ENCODE data around the gene RPL22.

The RPL22 gene

DNA sequence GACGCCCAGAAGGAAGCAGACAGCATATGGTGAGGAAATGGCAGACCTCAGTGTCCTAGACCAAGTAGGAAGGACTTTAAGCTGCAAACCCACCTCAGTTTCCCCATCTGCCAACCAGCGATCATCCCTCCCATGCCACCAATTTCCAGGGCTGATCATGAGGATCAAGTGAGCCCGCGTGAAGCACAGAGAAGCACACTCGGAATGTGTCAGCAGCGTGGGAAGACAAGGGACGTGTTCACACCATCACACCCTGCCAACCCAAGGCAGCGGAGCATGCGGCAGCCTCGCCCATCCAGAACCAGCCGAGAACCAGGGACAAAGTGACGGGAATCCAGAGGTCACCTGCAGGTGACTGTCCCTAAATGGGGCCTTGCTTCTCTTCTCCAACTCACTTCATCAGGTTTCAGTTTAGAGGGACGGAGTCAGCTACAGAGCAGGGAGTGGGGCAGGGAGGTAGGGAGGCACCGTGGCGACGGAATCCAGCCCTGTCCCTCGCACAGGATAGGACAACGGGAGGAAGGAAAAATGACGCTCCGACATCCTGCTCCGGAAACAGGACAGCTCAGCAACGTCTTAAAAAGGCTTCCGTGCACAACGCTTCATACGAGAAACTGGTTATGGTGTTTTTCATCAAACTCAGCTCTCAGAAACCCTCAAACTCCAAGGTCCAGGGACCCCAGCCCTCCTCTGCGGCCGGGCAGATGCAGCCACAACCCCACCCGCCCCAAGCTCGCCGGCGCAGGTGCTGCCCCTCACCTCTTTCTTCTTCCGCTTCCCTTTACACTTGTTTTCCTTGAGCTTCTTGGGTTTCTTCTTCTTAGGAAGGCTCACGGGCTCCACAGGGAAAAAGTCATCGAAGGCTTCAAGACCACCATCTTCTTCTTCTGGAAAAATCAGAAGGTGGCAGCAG is 31.7 kb downstream of the RPL22 start:
- no peaks in the 10 kb centered on the region for H3K9me3 Mint-ChIP-seq
- peaks cover 20% of the 10 kb centered on the region for H3K27me3 Mint-ChIP-seq
- no peaks in the 10 kb centered on the region for H3K36me3 Mint-ChIP-seq (ENCODE audit: low read depth)
- intact Hi-C loops (cut with micrococcal nuclease), result no loop called here
- H3K4me1 Mint-ChIP-seq (ENCODE audit: low read depth), result peaks cover 6% of the 10 kb centered on the region
- no peak overlapping the region for H3K27ac Mint-ChIP-seq
- H3K4me3 Mint-ChIP-seq, result no peak overlapping the region

DNA sequence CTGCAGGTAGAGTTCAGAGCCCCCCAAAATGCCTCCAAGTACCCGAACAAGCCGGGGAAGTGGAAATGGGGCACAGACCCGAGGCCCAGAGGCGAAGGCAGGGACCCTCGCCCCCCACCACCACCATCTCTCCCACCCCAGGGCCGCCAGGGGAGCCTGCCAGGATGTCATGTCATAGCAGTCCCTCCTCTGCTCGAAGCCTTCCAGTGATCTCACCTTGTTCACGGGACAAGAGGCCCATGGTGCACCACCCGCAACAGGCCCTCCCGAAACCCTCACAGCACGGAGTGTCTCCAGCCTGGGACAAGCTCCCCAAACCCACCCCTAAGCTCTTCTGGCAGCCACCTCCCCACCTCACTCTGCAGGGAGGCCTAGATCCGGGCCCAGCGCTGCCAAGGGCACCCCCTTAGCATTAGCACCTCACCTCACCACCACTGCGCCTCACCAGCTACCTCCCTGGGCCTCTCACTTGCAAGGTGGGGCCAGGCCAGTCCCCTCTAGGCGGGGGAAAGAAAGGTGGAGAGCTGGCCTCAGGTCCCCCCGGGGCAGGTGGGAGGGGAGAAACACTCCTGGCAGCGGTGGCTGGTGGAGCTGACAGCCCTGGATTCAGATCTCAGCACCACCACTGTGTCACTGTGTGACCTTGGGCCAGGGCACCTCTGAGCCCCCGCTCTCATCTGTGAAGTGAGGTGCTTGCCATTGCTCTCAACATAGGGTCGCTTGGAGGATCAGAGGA is 32.6 kb downstream of the RPL22 start:
- Mint-ChIP-seq H3K27me3 (peaks cover 28% of the 10 kb centered on the region), H3K4me1 (ENCODE audit: low read depth) (peaks cover 6% of the 10 kb centered on the region), H3K9me3 (no peaks in the 10 kb centered on the region), H3K27ac (no peak overlapping the region), H3K36me3 (ENCODE audit: low read depth) (no peaks in the 10 kb centered on the region), H3K4me3 (no peak overlapping the region)
- intact Hi-C loops (cut with micrococcal nuclease), result no loop called here

DNA sequence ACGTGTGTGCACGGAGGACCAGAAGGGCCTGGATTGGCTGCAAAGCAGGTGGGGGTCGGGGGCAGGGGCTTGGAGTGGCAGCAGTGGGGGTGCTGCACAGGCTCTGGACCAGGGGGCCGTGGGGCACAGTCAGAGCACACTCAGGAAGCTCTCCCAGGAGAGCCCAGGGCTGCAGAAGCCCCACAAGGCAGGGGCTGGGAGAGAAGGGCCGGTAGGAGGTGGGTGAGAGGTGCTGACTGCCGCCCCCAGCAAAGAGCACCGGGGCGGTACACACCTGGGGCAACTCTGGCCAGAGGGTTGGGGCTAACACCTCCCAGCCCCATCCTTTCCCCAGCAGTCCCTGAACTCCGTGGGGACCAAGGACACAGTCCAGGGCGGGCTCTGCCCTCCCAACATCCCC is 33.2 kb downstream of the RPL22 start:
- Mint-ChIP-seq H3K9me3 (no peaks in the 10 kb centered on the region), H3K36me3 (ENCODE audit: low read depth) (no peaks in the 10 kb centered on the region), H3K27me3 (peaks cover 28% of the 10 kb centered on the region), H3K27ac (no peak overlapping the region), H3K4me1 (ENCODE audit: low read depth) (peaks cover 2% of the 10 kb centered on the region), H3K4me3 (no peak overlapping the region)
- intact Hi-C loops (cut with micrococcal nuclease), result no loop called here

DNA sequence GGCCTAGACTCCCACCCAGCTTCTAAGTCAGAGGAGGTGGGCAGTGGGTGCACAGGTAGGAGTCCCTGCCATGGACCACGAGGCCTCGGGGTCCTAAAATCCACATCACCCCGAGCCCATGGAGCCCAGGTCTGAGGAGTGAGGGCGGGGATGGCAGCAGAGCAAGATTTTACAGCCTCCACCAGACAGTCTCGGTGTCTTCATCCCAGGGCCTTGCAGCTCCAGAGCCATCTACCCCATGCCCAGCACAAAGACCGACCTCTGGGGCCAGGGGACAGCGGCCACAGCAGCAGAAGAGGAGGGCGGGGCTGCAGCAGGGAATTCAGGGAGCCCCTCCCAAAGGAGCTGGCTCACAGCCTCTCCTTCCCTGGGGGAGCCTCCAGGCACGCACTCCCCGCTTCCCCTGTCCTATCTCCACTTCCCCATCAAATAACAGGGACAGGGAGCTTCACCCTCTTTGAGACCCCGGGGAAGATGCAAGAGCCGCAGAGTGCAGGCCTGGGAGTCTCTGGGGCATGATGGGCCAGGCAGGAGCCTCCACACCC is 33.9 kb downstream of the RPL22 start:
- Mint-ChIP-seq H3K36me3 (ENCODE audit: low read depth) (no peaks in the 10 kb centered on the region), H3K27ac (no peak overlapping the region), H3K27me3 (peaks cover 33% of the 10 kb centered on the region), H3K4me1 (ENCODE audit: low read depth) (no peaks in the 10 kb centered on the region), H3K9me3 (no peaks in the 10 kb centered on the region), H3K4me3 (no peak overlapping the region)
- intact Hi-C loops (cut with micrococcal nuclease), result no loop called here

DNA sequence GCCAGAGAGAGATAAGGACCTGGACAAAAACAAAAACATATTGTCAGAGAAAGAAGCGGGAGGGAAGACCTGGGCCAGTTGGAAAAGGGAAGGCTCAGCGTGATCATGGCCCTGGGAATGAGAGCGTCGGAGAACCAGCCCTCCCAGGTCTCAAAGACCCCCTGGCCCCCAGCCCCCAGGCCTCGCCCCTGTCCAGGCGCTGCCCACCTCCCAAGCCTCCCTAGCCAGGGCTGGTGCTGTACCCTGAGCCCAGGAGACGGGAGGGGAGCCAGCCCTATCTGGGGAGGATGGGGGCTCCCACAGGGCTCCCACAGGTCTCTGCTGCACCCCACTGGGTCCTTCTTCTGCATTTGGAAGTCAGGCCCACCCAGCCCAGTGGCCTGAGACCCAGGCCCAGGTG is 34.4 kb downstream of the RPL22 start:
- Mint-ChIP-seq H3K9me3 (no peaks in the 10 kb centered on the region), H3K4me3 (no peak overlapping the region), H3K36me3 (ENCODE audit: low read depth) (no peaks in the 10 kb centered on the region), H3K27me3 (peaks cover 33% of the 10 kb centered on the region), H3K4me1 (ENCODE audit: low read depth) (no peaks in the 10 kb centered on the region), H3K27ac (no peak overlapping the region)
- intact Hi-C loops (cut with micrococcal nuclease), result no loop called here

DNA sequence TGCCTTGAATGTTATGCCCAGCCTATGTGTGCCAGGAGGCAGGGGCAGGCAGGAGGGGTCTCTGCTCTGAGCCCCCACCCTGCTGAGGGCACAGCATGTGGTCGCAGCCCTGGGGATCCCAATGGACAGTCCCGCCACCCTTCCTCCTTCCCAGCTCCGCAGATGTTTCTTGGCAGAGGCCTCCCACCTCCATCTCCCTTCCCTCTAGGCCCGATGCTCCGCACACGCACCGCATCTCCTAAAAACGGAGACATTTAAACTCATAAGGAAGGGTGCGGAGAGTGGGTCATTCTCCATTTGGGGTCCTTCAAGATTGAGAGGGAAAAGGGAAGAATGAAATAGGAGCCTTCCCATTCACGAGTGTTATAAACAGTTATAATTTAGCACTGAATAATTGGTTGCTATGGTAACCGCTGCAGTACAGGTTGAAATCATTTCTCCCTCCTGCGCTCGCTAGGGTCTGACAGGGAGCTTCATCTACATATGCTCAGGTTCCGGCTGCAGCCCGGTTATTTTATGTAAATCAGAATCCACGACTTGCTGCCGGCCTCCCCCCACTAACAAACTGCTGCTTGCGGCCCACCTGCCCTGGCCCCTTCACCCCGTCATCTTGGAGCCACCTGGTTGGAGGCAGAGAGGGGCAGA is 35.3 kb downstream of the RPL22 start:
- Mint-ChIP-seq H3K36me3 (ENCODE audit: low read depth) (no peaks in the 10 kb centered on the region), H3K27ac (no peak overlapping the region), H3K9me3 (no peaks in the 10 kb centered on the region), H3K4me1 (ENCODE audit: low read depth) (no peaks in the 10 kb centered on the region), H3K27me3 (peaks cover 36% of the 10 kb centered on the region), H3K4me3 (no peak overlapping the region)
- intact Hi-C loops (cut with micrococcal nuclease), result no loop called here

DNA sequence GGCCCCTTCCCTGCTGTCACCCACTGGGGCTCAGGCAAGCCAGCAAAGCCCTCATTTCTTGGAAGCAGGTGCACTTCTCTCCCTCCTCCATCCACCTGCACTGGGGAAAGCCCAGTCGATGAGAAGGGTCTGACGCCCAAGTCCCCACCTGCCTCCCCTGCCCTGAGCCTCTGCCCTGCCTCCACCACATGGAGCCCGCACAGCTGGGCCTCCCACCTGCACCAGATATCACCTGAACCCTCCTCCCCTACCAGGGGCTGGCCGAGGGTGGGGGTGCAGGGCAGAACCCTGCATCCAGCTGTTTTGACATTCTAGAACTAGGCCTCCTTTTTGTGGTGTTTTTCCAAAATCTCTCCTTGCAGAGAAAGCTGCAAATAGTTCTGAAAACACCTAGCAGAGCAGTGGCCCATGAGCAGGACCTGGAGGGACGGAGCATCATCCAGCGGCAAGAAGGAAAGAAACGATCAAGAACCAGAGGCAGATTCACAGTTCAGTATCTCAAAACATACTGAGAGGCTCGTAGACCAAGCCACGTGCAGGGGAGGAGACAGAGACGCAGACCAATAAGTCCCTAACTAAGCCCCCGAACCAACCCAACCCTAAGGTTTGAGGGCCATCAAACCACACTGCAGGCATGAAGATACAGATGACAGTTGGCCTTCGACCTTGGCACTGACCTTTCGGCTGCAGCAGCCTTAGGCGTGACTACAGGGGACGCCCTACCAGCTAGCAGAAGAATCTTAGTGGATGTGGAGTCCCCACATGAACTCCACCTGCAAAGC is 36.0 kb downstream of the RPL22 start:
- Mint-ChIP-seq H3K27me3 (peaks cover 36% of the 10 kb centered on the region), H3K27ac (no peak overlapping the region), H3K4me1 (ENCODE audit: low read depth) (no peaks in the 10 kb centered on the region), H3K9me3 (no peaks in the 10 kb centered on the region), H3K4me3 (no peak overlapping the region), H3K36me3 (ENCODE audit: low read depth) (no peaks in the 10 kb centered on the region)
- intact Hi-C loops (cut with micrococcal nuclease), result no loop called here

DNA sequence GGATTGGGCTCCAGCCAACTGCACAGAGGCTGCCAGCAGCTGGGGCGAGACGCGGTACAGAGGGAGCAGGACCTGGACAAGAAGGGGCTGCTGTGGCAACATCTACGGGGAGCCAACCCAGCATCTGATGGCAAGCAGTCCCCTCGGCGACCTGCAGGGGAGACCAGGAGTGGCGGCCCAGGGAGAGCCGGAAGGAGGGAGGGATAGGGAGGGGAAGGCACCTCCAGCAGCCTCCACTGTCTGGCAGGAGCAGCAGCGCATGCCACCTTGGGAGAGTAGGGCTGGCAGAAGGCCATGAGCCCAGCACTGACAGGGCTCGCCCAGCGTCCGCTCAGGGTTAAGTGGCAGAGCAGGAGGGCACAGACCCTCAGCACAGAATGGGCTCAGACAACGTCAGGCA is 36.6 kb downstream of the RPL22 start:
- Mint-ChIP-seq H3K4me3 (no peak overlapping the region), H3K9me3 (no peaks in the 10 kb centered on the region), H3K36me3 (ENCODE audit: low read depth) (no peaks in the 10 kb centered on the region), H3K27me3 (peaks cover 35% of the 10 kb centered on the region), H3K4me1 (ENCODE audit: low read depth) (no peaks in the 10 kb centered on the region), H3K27ac (no peak overlapping the region)
- intact Hi-C loops (cut with micrococcal nuclease), result no loop called here

DNA sequence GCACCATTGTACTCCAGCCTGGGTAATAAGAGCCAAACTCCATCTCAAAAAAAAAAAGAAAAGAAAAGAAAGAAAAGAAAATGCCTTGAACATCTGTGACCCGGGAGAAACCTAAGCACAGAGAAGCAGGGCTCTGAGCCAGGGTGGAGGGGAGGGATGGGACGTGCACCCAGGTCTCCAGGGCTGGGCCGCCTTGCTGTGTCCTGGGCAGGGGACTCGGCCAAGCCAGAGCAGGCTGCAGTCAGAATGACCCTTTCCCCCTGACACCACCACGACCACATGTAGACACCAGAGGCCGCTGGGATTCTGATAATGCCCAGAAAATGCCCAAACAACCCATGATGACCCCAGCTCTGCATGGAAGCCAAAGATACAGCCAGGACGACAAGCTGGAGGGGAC is 37.1 kb downstream of the RPL22 start:
- no peak overlapping the region for H3K27ac Mint-ChIP-seq
- no peaks in the 10 kb centered on the region for H3K36me3 Mint-ChIP-seq (ENCODE audit: low read depth)
- no peaks in the 10 kb centered on the region for H3K4me1 Mint-ChIP-seq (ENCODE audit: low read depth)
- intact Hi-C loops (cut with micrococcal nuclease), result no loop called here
- H3K9me3 Mint-ChIP-seq, result no peaks in the 10 kb centered on the region
- peaks cover 35% of the 10 kb centered on the region for H3K27me3 Mint-ChIP-seq
- H3K4me3 Mint-ChIP-seq, result no peak overlapping the region

DNA sequence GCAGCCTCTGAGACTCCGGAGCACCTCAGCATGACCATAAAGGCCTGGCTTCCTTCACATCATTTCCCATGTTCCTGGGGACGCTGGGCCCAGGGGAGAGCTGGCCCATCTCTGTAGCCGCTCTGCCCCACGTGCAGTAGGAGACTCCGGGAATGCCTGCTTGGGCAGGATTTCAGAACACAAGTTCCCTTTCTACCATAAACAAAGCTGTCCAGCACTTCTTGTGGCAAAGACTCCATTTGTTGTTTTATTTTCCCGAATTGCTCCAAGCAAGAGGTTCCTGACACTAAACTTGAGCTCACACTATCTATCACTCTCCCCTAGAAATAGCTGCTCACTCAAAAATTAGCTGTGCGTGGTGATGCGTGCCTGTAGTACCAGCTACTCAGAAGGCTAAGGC is 41.2 kb downstream of the RPL22 start:
- Mint-ChIP-seq H3K27ac (no peak overlapping the region), H3K9me3 (no peaks in the 10 kb centered on the region), H3K4me1 (ENCODE audit: low read depth) (no peaks in the 10 kb centered on the region), H3K27me3 (peaks cover 31% of the 10 kb centered on the region), H3K36me3 (ENCODE audit: low read depth) (no peaks in the 10 kb centered on the region), H3K4me3 (no peak overlapping the region)
- intact Hi-C loops (cut with micrococcal nuclease), result no loop called here

DNA sequence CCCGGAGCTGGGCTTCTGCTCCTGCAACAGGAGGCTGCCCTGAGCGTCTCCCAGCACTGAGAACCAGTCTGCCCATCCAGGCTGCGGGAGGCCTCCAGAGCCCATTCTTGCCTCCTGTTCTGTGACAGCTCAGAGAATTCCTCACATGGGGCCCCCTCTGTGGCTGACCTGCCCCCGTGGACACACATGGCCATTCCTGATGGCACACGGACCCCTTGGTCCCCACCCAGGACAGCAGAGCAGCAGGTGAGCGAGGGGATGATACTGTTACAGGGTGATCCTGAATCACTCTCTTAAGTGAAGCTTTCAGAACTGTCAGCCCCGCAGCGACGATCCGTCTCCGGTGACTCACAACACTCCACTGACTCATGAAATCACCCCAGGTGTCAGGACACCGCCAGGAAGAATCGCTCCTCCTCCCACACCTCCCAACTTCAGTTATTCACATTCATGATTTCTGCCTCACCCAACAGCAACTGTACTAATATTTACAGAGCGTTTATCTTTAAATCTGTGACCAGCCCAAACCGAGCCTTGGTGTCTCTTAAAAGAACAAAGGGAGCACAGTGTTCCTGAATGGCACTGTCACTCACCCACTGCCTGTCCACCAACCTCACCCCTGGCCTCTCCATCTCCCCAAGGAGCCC is 41.7 kb downstream of the RPL22 start:
- Mint-ChIP-seq H3K9me3 (no peaks in the 10 kb centered on the region), H3K27me3 (peaks cover 29% of the 10 kb centered on the region)

DNA sequence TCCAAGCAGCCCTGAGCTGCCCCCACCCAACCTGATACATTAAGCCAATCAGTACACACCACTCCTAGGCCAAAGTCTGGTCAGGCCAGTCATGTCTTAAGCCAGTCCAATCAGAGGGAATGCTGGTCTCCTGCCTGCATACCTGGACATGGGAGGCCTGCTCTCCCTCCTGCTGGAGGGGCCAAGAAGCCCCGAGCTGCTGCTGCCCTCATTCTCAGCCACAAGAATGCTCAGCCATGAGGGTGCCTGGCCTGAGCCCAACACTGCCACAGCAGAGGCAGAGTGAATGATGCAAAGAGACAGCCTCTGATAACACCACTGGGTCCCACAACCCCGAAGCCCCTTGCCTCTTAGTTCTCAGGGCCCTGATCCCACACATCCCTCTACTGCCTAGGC is 42.3 kb downstream of the RPL22 start:
- Mint-ChIP-seq H3K27me3 (peaks cover 24% of the 10 kb centered on the region), H3K4me3 (no peak overlapping the region), H3K9me3 (no peaks in the 10 kb centered on the region), H3K4me1 (ENCODE audit: low read depth) (no peaks in the 10 kb centered on the region), H3K27ac (no peak overlapping the region), H3K36me3 (ENCODE audit: low read depth) (no peaks in the 10 kb centered on the region)
- intact Hi-C loops (cut with micrococcal nuclease), result no loop called here

More for the DNA sequence above, 41.7 kb downstream of the RPL22 start:
- Mint-ChIP-seq H3K36me3 (ENCODE audit: low read depth) (no peaks in the 10 kb centered on the region), H3K27ac (no peak overlapping the region), H3K4me1 (ENCODE audit: low read depth) (no peaks in the 10 kb centered on the region), H3K4me3 (no peak overlapping the region)
- intact Hi-C loops (cut with micrococcal nuclease), result no loop called here
